H9 (cell line): Measurements from ENCODE around the gene ACOX3. TPM values are rescaled to one million over a fixed set of nuclear protein-coding genes. Genes with fewer than 3 reads are reported as not detected.

Experiments used
- DNase-seq: peaks from one replicate; pipeline ENCODE4 v3.0.0-alpha.2; 2017
- H2AFZ ChIP-seq: one replicate; pipeline ENCODE4 v1.6.1; 2013; ENCODE audit warnings: mild to moderate bottlenecking, low read length, control low read depth, moderate library complexity
- H2AK5ac ChIP-seq: 2 replicates; pipeline ENCODE4 v1.6.1; 2013; ENCODE audit warnings: low read length, control low read depth, mixed read lengths; ENCODE audit not compliant: insufficient read length
- H2BK120ac ChIP-seq: one replicate; pipeline ENCODE4 v1.6.1; 2013; ENCODE audit warnings: low read depth, mild to moderate bottlenecking, low read length, control low read depth, inconsistent platforms; ENCODE audit not compliant: poor library complexity, severe bottlenecking
- H2BK12ac ChIP-seq: 2 replicates; pipeline ENCODE4 v1.6.1; 2013; ENCODE audit warnings: low read length, control low read depth, mixed read lengths, low read depth; ENCODE audit not compliant: insufficient read length
- H2BK15ac ChIP-seq: 2 replicates; pipeline ENCODE4 v1.6.1; 2013; ENCODE audit warnings: low read depth, low read length, control low read depth
- H2BK20ac ChIP-seq: one replicate; pipeline ENCODE4 v1.6.1; 2013; ENCODE audit warnings: low read depth, mild to moderate bottlenecking, low read length, control low read depth, inconsistent platforms; ENCODE audit not compliant: poor library complexity, severe bottlenecking
- H2BK5ac ChIP-seq: 2 replicates; pipeline ENCODE4 v1.6.1; 2013; ENCODE audit warnings: low read length, control low read depth, mixed read lengths; ENCODE audit not compliant: insufficient read length
- H3K14ac ChIP-seq: 2 replicates; pipeline ENCODE4 v1.6.1; 2013; ENCODE audit warnings: low read length, control low read depth; ENCODE audit not compliant: insufficient read depth
- H3K18ac ChIP-seq: 2 replicates; pipeline ENCODE4 v1.6.1; 2013; ENCODE audit warnings: low read depth, mild to moderate bottlenecking, mixed read lengths, low read length, control low read depth; ENCODE audit not compliant: insufficient read length
- H3K23ac ChIP-seq: 2 replicates; pipeline ENCODE4 v1.6.1; 2013; ENCODE audit warnings: low read length, control low read depth, mixed read lengths, low read depth; ENCODE audit not compliant: insufficient read length
- H3K23me2 ChIP-seq: 2 replicates; pipeline ENCODE4 v1.6.1; 2013; ENCODE audit warnings: low read depth, mild to moderate bottlenecking, mixed read lengths, low read length, control low read depth; ENCODE audit not compliant: insufficient read length, poor library complexity, severe bottlenecking
- H3K27ac ChIP-seq: 2 replicates; pipeline ENCODE4 v1.5.1; 2013; ENCODE audit warnings: low read length, control low read depth, mixed read lengths, low read depth; ENCODE audit not compliant: insufficient read length
- H3K27me3 ChIP-seq: 2 replicates; pipeline ENCODE4 v1.6.1; 2013; ENCODE audit warnings: low read length, control low read depth, inconsistent platforms; ENCODE audit not compliant: insufficient read depth
- H3K4ac ChIP-seq: 2 replicates; pipeline ENCODE4 v1.6.1; 2013; ENCODE audit warnings: low read depth, mild to moderate bottlenecking, control low read depth, inconsistent platforms, low read length, moderate library complexity
- H3K4me1 ChIP-seq: 2 replicates; pipeline ENCODE4 v1.6.1; 2013; ENCODE audit warnings: low read length, control low read depth, inconsistent platforms; ENCODE audit not compliant: insufficient read depth
- H3K4me2 ChIP-seq: 2 replicates; pipeline ENCODE4 v1.6.1; 2013; ENCODE audit warnings: low read length, control low read depth, mixed read lengths; ENCODE audit not compliant: insufficient read length, insufficient read depth
- H3K56ac ChIP-seq: 2 replicates; pipeline ENCODE4 v1.6.1; 2013; ENCODE audit warnings: low read depth, mild to moderate bottlenecking, mixed read lengths, low read length, control low read depth; ENCODE audit not compliant: insufficient read length
- H3K79me1 ChIP-seq: 2 replicates; pipeline ENCODE4 v1.6.1; 2013; ENCODE audit warnings: low read depth, mild to moderate bottlenecking, moderate library complexity, low read length, control low read depth, inconsistent platforms; ENCODE audit not compliant: insufficient read depth, poor library complexity, severe bottlenecking
- H3K79me2 ChIP-seq: 2 replicates; pipeline ENCODE4 v1.6.1; 2013; ENCODE audit warnings: low read length, control low read depth, inconsistent platforms; ENCODE audit not compliant: insufficient read depth
- H3K9ac ChIP-seq: 2 replicates; pipeline ENCODE4 v1.6.1; 2013; ENCODE audit warnings: low read length, control low read depth, mixed read lengths; ENCODE audit not compliant: insufficient read length; ENCODE audit errors: extremely low read depth
- H3K9me3 ChIP-seq: one replicate; pipeline ENCODE4 v1.6.1; 2013; ENCODE audit warnings: low read depth, low read length, inconsistent platforms; ENCODE audit not compliant: control insufficient read depth
- H3T11ph ChIP-seq: one replicate; pipeline ENCODE4 v1.6.1; 2013; ENCODE audit warnings: mild to moderate bottlenecking, low read length, control low read depth, inconsistent platforms
- H4K20me1 ChIP-seq: one replicate; pipeline ENCODE4 v1.6.1; 2013; ENCODE audit not compliant: control insufficient read depth, insufficient read length, insufficient read depth
- H4K5ac ChIP-seq: 2 replicates; pipeline ENCODE4 v1.6.1; 2013; ENCODE audit warnings: low read depth, mild to moderate bottlenecking, mixed read lengths, low read length, control low read depth; ENCODE audit not compliant: insufficient read length
- H4K8ac ChIP-seq: replicated peaks from 2 replicates; pipeline ENCODE4 v1.6.1; 2013; ENCODE audit warnings: low read length, control low read depth, mixed read lengths, low read depth; ENCODE audit not compliant: insufficient read length
- H4K91ac ChIP-seq: 2 replicates; pipeline ENCODE4 v1.6.1; 2013; ENCODE audit warnings: low read depth, mild to moderate bottlenecking, moderate library complexity, mixed read lengths, low read length, control low read depth; ENCODE audit not compliant: insufficient read length
- H3K27ac Mint-ChIP-seq, 3 experiments: 2 replicates in 2 of 3; 3 replicates in 1 of 3; pipeline ENCODE4 v1.8.0; 2020 to 2021; ENCODE audit warnings: mixed read lengths in 3 of 3, mild to moderate bottlenecking in 1 of 3, moderate library complexity in 1 of 3
- H3K27me3 Mint-ChIP-seq: 2 replicates; pipeline ENCODE4 v1.8.0; 2021; ENCODE audit warnings: low read depth, mild to moderate bottlenecking, moderate library complexity, mixed read lengths
- H3K36me3 Mint-ChIP-seq, 3 experiments: 2 replicates in 2 of 3; 3 replicates in 1 of 3; pipeline ENCODE4 v1.8.0; 2020 to 2021; ENCODE audit warnings: low read depth in 3 of 3, mixed read lengths in 3 of 3; ENCODE audit not compliant: insufficient read depth in 1 of 3
- H3K4me1 Mint-ChIP-seq, 2 experiments: 2 replicates each; pipeline ENCODE4 v1.8.0; 2020; ENCODE audit warnings: mixed read lengths in 2 of 2
- H3K4me3 Mint-ChIP-seq, 2 experiments: 2 replicates in 1 of 2; 3 replicates in 1 of 2; pipeline ENCODE4 v1.8.0; 2020 to 2021; ENCODE audit warnings: mild to moderate bottlenecking in 2 of 2, mixed read lengths in 2 of 2, moderate library complexity in 1 of 2
- H3K9me3 Mint-ChIP-seq, 2 experiments: 2 replicates in 1 of 2; 3 replicates in 1 of 2; pipeline ENCODE4 v1.8.0; 2020; ENCODE audit warnings: mild to moderate bottlenecking in 2 of 2, mixed read lengths in 2 of 2, moderate library complexity in 1 of 2
- WGBS: extraction: QIAGEN DNeasy Blood & Tissue Kit; methylation state at CpG from one replicate; pipeline ENCODE4 v1.1.7; 2013; ENCODE audit warnings: missing lambda C conversion rate, low lambda C conversion rate, mixed read lengths; ENCODE audit not compliant: insufficient read length; ENCODE audit errors: extremely low coverage; 5-methylcytosine and 5-hydroxymethylcytosine counted together
- total RNA-seq: library from RNA; stranded (reverse); gene quantifications from 2 replicates; pipeline ENCODE4 v1.2.1, GENCODE V29; 2021
- TF ChIP-seq, protein P1 (sequence below): fragments of 200-600 bp; sonication (generic); conservative IDR thresholded peaks from 3 replicates; pipeline ENCODE4 v1.8.0; 2021; ENCODE audit warnings: antibody characterized with exemption, mild to moderate bottlenecking

ACOX3 gene
- total RNA-seq, 1 experiment from 2014 or later = 13.8 TPM

DNA sequence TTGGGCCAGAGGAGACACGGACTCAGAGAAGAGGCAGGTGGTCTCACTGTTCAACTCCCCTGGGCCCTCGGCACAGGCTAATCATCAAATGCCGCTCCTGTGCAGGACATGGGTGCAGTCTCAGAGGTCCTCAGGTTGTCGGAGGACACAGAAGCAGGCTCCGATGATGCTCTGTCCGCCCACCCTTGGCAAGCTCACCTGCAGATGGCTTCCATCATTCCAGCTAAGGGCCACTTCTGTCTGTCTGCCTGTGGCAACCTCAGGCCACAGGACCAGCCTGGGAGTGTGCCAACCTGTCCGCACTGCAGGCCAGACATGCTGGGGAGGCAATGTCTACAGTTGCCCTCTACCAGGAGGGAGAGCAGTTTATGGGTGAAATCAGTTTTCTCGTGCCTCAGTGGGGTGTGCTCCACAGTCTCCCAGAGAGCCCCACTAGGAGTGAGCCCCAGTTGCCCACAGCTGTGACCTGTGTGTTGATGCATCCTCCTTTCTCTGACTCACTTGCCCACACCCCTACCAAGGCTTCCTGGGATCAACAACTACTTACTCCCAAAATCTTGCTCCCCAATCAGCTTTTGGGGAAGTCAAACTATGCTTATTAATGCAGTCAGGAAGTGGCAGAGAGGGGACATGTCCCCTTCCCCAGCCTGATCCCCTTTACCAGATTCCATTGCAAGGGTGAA lies 115.1 kb downstream of the ACOX3 start:
- Histone ChIP-seq H4K8ac (no peak overlapping the region), H2BK20ac (no peak overlapping the region), H4K20me1 (no peaks in the 10 kb centered on the region), H3K27ac (no peak overlapping the region), H3K27me3 (no peaks in the 10 kb centered on the region), H2BK12ac (no peak overlapping the region), H3K9ac (no peak overlapping the region), H3K79me2 (no peaks in the 10 kb centered on the region), H3K4me1 (no peaks in the 10 kb centered on the region), H3K9me3 (no peaks in the 10 kb centered on the region), H2AFZ (no peak overlapping the region), H3K79me1 (no peaks in the 10 kb centered on the region), H2BK5ac (no peak overlapping the region), H3K56ac (no peak overlapping the region), H4K5ac (no peak overlapping the region), H3K4me2 (no peak overlapping the region), H2BK120ac (no peak overlapping the region), H3K18ac (no peak overlapping the region), H3K23me2 (no peaks in the 10 kb centered on the region), H4K91ac (no peak overlapping the region), H2AK5ac (no peak overlapping the region), H3K4ac (no peak overlapping the region), H3K14ac (no peak overlapping the region), H3T11ph (no peak overlapping the region), H3K23ac (no peak overlapping the region), H2BK15ac (no peak overlapping the region)
- Mint-ChIP-seq H3K4me3 (no peak overlapping the region), H3K9me3 (peaks cover 0 to 13% of the 10 kb centered on the region in 2 experiments; a peak in 2 of 5 replicates), H3K27ac (no peak overlapping the region; a peak in 1 of 7 replicates), H3K4me1 (peaks cover 0 to 7% of the 10 kb centered on the region in 2 experiments; a peak in 2 of 4 replicates), H3K27me3 (peaks cover 11% of the 10 kb centered on the region), H3K36me3 (no peaks in the 10 kb centered on the region)
- TF ChIP-seq, protein P1, sequence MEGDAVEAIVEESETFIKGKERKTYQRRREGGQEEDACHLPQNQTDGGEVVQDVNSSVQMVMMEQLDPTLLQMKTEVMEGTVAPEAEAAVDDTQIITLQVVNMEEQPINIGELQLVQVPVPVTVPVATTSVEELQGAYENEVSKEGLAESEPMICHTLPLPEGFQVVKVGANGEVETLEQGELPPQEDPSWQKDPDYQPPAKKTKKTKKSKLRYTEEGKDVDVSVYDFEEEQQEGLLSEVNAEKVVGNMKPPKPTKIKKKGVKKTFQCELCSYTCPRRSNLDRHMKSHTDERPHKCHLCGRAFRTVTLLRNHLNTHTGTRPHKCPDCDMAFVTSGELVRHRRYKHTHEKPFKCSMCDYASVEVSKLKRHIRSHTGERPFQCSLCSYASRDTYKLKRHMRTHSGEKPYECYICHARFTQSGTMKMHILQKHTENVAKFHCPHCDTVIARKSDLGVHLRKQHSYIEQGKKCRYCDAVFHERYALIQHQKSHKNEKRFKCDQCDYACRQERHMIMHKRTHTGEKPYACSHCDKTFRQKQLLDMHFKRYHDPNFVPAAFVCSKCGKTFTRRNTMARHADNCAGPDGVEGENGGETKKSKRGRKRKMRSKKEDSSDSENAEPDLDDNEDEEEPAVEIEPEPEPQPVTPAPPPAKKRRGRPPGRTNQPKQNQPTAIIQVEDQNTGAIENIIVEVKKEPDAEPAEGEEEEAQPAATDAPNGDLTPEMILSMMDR = no peak
- peak; percentile 18 for DNase-seq
- WGBS = no CpG with 5 or more reads among the region's 8 CpGs
